Endothelial cell of hepatic sinusoid (primary cell): ENCODE data around the gene MAP1B.

Experiments used
- in situ Hi-C: cut with HindIII; loops from 2 replicates; pipeline ENCODE4 v1.10.0; 2017; ENCODE audit warnings: low sequenced_read_pairs

The MAP1B gene

GRCh38 chr5:72093824-72094223, 13.5 kb upstream of the MAP1B start:
- in situ Hi-C loops = no loop called here

- in situ Hi-C loops = no loop called here
These were observed 10.6 kb upstream of the MAP1B start for GRCh38 chr5:72096602-72097188.

- in situ Hi-C loops = no loop called here
These were observed 5.4 kb upstream of the MAP1B start for GRCh38 chr5:72101828-72102227.

DNA sequence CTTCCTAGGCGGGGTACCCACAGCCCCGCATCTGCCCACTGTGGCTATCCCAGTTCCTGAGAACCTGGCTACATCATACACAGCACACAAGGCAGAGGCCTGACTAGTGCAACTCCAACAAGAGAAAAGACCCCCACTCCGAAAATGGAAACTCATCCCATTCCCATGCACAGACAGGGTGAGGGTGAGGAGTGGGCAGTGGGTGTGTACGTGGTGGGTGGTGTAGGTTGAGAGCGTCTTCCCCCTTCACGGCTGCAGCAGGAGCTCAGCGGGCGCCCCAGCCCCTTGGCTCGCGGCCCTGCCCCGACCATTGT, 501 bp upstream of the MAP1B start:
- in situ Hi-C loops = no loop called here

DNA sequence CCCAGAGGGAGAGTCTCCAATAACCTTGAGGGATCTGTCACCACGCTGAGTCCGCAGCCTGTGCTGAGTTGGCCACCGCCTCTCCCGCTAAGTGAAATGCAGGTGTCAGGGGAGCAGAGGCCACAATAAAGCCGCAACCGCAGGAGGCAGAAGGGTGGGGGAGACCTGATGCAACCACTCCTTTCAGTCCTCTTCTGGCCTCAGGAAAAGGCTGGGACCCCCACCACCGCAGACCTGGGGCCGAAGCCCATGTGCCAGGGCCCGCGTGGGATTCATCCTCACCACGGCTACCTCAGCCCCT, 576 bp downstream of the MAP1B start:
- in situ Hi-C loops = no loop called here

DNA sequence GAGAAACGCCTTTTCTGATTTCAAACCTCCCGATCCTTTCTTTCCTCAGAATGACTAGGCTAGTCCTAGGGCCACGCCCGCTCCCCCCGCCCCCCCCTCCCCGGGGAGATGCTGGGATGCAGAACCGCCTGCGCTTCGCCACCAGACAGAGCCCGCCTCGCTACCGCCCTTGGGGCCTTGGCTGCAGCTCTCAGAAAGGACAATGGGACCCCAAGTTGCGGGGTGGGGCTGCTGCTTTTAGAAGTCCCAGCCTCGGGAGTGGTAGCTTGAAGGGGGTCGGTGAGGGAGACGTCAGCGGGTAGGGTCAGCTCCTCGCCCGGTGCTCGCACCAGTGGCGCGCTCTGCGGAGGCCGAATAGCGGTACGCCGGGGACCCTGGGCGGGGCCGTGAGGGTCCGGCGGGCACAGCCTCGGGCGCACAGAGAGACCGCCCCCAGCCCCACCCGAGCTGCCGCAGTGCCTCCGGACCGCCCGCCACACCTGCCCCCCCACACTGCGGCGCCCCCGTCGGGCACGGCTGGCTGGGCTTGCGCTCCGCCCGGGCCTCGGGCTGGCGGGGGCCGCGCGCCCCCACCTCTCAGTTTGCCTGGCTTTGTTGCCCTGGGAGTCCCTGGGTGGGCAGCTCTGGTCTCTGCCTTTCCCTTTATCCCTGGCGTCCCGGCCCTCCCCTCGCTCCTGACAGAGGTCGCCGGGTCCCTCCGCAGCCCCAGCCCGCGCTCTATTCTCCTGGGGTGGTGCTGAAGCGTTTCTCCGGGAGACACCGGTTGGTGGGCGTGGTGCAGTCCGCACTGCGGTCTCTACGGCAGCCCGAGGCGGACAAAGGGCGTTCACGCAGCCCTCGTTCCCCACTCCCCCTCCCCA, 1.2 kb downstream of the MAP1B start:
- in situ Hi-C loops = no loop called here

DNA sequence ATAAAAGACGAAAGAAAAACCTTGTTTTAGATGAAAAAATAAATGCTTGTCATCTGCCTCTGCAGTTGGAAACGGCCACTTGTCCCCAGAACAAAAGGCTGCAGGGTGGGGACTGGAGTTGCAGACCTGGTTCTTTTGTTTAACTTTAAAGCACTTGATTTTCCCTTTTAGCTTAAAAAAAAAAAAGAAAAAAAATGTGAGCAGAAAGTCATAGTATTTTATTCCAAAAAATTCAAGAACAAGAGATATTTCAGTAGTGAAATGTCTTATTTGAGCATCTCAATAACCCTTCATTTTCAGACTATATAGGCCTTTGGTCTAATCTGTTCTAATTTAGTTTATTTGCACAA, 1.8 kb downstream of the MAP1B start:
- in situ Hi-C loops = no loop called here

GRCh38 chr5:72109625-72110024, 2.4 kb downstream of the MAP1B start:
- in situ Hi-C loops = no loop called here

DNA sequence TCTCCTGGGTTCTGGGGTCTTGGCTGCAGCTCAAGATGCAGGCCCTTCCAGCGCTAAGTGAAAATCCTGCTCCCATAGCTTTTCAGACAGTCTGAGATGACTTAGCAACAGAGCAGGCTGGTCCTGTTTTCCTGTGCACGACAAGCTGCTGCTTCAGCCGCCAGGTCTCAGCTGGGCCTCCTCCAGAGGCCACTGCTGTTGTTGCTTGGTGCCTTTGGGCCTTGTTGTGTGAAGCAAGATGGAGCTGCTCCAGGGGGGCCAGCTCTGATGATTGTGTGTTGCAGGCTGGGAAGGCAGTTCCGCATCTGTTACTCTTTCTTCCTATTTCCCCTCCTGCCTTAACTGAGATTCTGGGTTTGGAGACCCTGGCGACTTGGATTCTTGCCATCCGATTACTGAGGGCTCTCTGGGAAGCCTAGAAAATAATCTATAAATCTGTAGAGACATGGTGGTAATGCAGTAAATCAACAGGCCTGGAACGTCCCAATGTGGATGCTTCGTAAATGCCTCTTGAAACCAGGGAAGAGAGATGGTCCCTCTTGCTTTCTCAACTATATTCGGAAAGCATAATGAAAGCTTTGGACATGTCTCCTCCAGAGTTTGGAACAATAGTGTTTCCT, 3.2 kb downstream of the MAP1B start:
- in situ Hi-C loops = no loop called here

DNA sequence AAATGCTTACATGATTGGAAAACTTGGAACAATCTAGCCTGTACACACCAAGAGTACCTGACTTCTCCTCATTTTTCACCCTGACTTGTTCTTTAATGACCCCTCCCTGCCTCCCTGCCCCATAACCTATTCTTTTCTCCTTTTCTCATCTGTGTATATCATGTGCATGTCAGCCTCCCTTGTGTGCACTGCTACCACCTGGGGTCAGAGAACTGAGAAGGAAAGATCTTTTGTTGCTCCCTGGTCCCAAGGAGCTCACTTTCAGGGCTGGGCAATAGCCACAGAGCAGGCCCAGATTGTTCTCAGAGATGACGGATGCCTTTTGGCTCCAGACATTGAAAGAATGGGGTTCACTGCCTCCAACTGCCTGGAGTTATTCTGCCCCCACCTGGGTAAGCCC, 5.1 kb downstream of the MAP1B start:
- in situ Hi-C loops = no loop called here

DNA sequence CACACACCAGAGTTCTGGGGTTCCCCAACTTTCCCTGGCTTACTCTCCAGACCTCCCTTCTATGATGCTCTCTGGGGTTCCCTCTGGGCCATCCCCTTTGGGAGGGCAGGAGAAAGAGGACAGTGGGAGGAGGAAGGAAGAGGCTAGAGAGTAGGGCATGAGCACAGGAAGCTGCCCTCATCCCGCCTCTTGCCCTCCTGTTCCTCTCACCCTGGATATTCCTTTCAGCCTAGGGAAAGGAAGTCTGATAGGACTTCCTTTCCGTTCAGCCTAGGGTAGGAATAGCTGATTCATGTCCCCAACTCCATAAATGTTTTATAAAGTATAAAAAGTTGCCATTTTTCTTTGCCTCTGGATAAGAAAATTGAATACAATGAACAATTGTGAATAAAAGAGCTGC, 7.4 kb downstream of the MAP1B start:
- in situ Hi-C loops = no loop called here

DNA sequence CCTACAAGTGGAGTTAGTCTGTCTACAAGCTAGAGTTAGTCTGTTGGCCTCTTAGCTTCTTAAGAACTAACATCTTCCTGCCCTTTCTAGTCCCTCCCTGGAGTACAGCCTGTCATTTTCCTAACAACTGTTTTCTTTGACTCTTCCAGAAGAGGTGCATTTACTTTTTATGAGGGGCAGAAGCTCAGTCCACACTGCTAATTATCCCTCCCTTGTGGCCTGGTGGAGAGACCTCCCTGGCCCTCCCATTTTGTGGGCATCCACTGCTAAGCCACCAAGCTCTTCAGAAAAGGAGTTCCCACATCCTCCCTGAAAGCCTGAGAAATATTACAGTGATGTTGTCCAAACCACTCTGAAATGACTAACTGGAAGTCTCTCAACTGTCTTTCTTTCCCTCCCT, 8.0 kb downstream of the MAP1B start:
- in situ Hi-C loops = no loop called here

DNA sequence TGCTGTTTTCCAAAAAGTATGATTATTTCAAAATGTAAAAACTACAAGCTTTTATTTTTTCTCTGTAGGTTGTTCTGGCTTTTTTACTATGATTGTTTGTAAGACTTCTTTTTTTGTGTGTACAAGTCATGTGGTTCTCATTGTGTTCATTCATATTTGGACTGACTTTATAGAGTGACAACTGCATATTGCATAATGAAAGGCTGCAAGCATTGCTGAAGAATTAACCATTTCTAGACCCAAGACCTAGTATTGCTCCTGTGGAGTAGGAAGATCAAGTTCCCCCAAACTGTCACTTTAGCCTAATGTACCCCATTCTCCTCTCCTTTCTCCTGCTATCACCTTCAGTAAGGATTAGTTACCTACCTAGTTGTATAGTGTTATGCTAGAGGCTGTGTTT, 10.0 kb downstream of the MAP1B start:
- in situ Hi-C loops = no loop called here

GRCh38 chr5:72121052-72121779, 13.9 kb downstream of the MAP1B start:
- in situ Hi-C loops = no loop called here

DNA sequence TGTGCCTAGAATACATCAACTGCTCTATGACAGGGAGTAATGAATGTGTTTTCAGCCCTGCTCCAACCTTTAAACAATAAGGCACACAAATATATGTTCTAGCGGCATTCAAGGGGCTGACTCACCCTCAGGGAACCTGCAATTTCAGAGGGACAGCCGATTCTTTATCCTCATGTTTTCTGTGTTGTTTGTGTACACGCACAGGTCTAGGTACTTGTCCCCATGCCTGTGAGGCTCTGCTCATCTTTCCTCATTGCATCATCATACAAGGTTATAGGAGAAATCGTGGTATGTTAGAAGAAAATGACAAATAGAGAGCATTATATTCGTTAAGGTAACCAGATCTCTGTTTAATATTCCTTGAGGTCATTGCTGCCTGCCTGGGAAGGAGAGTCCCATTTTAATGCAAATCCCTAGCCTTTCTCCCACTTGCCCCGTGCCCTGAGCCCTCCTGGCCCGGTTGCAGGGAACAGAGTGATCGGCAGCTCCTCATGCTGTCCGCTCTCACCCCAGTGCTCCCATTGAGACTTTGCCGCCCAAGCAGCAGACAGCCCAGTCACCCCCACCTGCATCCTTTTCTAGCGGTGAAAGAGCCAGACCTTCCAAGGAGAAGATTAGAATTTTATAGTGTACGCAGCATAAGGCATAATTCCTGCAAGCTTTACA, 14.6 kb downstream of the MAP1B start:
- in situ Hi-C loops = no loop called here

DNA sequence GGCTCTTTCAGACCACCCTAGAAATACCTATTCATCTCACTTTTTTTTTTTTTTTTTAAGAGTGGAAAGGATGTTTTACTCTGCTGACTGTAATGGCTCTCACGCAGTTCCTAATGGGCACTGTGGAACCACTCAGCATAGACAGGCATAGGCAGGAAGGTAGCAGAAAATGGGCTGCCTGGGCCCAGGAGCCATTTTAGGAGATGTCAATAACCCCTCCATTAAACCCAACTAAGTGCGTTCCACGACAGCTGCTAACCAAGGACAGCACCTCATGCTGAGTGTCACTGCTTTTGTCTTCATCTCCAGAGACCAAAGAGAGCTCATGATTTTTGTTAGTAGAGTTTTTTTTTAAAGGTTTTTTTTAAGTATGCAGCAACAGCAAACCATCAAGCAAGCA, 15.3 kb downstream of the MAP1B start:
- in situ Hi-C loops = no loop called here

DNA sequence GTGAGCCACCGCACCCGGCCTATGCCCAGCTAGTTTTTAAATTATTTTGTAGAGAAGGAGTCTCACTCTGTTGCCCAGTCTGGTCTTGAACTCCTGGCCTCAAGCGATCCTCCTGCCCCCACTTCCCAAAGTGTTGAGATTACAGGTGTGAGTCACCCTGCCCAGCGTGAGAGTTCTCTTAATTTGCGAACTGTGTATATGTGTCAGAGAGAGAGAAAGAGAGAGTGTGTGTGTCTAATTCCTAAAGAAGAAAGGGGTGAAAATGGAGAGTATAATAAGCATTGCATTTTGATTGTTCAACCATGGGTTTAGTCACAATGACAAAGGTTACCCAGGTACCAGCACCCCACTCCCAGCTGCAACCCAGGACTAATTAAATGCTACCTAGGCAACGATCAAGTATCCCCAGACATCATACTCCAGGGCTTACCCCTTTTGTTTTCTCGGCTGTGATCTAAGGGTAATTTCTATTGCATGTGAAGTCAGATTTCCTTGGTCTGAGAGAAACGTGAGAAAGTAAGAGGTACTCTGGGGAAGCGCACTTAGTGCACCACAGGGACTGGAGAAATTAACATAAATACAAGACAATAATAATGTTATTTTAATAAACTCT, 16.6 kb downstream of the MAP1B start:
- in situ Hi-C loops = no loop called here

- in situ Hi-C loops = no loop called here
These were observed 18.1 kb downstream of the MAP1B start for GRCh38 chr5:72125271-72125940.

GRCh38 chr5:72125941-72126620, 18.8 kb downstream of the MAP1B start:
- in situ Hi-C loops = no loop called here

DNA sequence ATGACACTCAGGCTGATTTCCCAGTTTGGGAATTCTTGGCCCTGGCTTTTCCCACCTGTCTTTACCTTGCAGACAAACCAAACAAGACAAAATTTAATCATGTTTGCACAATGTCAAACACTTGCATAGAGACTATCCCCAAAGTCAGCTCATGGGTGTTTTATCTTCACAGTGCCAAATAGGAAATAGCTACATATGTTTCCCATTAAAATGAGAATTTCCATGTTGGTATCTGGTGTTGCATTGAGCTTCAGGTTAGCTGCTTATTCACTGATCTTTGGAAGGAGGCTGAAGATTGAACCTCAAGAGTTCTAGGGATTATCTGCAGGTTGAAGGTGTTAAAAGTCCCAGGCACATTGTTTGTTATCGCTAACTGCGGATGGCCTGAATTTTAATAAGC, 19.5 kb downstream of the MAP1B start:
- in situ Hi-C loops = no loop called here
